ENCODE measurements around the gene ZNF625. TPM values are rescaled to one million over a fixed set of nuclear protein-coding genes. Genes with fewer than 3 reads are reported as not detected.

Gene ZNF625
- 11.1 and 12.9 TPM in 2 replicates for total RNA-seq

GRCh38 chr19:12156223-12157058, at the start of gene ZNF625:
Gene ZNF625, minus strand, starts transcription at chr19:12156734. Its CDS starts 176 bp downstream, at chr19:12156558.
- DNase-seq (ENCODE audit: low read depth, low spot score), result peak; percentile 46

GRCh38 chr19:12205296-12205695, 48.8 kb upstream of the ZNF625 start:
- DNase-seq (ENCODE audit: low read depth, low spot score), result no peak

GRCh38 chr19:12202250-12202649, 45.7 kb upstream of the ZNF625 start:
- no peak for DNase-seq (ENCODE audit: low read depth, low spot score)

- DNase-seq (ENCODE audit: low read depth, low spot score), result no peak
These were observed 43.4 kb upstream of the ZNF625 start for GRCh38 chr19:12199757-12200419.

- DNase-seq (ENCODE audit: low read depth, low spot score), result no peak
These were observed 41.6 kb upstream of the ZNF625 start for GRCh38 chr19:12198136-12198535.

GRCh38 chr19:12194827-12195731, 38.5 kb upstream of the ZNF625 start:
- DNase-seq (ENCODE audit: low read depth, low spot score), result no peak

- no peak for DNase-seq (ENCODE audit: low read depth, low spot score)
These were observed 31.1 kb upstream of the ZNF625 start for GRCh38 chr19:12187625-12188024.

- DNase-seq (ENCODE audit: low read depth, low spot score), result no peak
These were observed 23.8 kb upstream of the ZNF625 start for GRCh38 chr19:12180377-12180776.

GRCh38 chr19:12166626-12167025, 10.1 kb upstream of the ZNF625 start:
- no peak for DNase-seq (ENCODE audit: low read depth, low spot score)

GRCh38 chr19:12163826-12164225, 7.3 kb upstream of the ZNF625 start:
- DNase-seq (ENCODE audit: low read depth, low spot score), result no peak

- DNase-seq (ENCODE audit: low read depth, low spot score), result peak; percentile 88
These were observed 6.6 kb upstream of the ZNF625 start, which contains the start of gene ZNF136 for GRCh38 chr19:12162882-12163806. Gene ZNF136, plus strand, starts transcription at chr19:12163096. Its CDS starts 108 bp downstream, at chr19:12163204.

GRCh38 chr19:12162513-12162881, 6.0 kb upstream of the ZNF625 start:
- no peak for DNase-seq (ENCODE audit: low read depth, low spot score)

GRCh38 chr19:12159773-12160414, 3.4 kb upstream of the ZNF625 start:
- DNase-seq (ENCODE audit: low read depth, low spot score), result no peak

GRCh38 chr19:12155324-12155860, 1.1 kb downstream of the ZNF625 start:
- DNase-seq (ENCODE audit: low read depth, low spot score), result no peak

GRCh38 chr19:12145348-12145747, 11.2 kb downstream of the ZNF625 start:
- no peak for DNase-seq (ENCODE audit: low read depth, low spot score)

- DNase-seq (ENCODE audit: low read depth, low spot score), result no peak
These were observed 15.2 kb downstream of the ZNF625 start for GRCh38 chr19:12141405-12141736.

- peak; percentile 35 for DNase-seq (ENCODE audit: low read depth, low spot score)
These were observed 15.8 kb downstream of the ZNF625 start for GRCh38 chr19:12140545-12141404.

- DNase-seq (ENCODE audit: low read depth, low spot score), result peak; percentile 81
These were observed 16.5 kb downstream of the ZNF625 start, which contains the start of gene ZNF20 for GRCh38 chr19:12139885-12140544. Gene ZNF20, minus strand, starts transcription at chr19:12140350. Its CDS starts 168 bp downstream, at chr19:12140182.
